ENCODE data around the gene MGAT3.

DNA sequence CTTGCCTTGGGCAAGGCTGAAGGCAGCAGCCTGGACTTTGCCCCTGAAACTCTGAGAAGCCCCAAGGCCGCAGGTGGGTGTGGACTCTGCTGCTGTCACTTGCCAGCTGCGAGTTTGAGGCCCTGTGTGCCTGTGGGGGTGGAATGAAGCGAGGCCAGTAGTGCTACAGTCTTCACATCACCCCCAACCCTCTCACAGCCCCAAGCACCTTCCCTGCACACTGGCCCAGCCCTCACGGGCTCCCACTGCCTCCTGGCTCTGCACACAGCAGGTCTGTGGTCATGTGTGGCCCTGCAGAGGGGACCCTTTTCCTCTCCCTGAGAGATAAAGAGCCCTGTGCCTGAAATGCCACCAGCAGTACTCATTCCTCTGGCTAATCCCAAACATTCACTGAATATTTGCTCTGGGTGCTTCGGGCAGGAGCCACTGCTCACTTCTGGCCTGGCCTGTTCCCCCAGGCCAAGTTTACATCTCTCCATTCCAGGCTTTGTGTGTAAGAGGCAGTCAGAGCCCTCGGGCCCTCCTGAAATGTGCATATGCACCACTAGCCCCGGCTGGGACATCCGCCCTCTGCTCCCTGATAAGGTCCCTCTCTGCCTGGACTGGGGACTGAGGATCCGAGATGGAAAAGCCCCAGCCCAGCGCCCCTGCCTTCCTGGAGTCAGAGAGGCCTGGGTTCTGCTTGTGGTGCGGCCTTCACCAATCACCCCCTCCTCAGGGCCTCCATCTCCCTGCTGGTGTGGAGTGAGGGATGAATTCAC is 17.7 kb downstream of the MGAT3 start:
- TF ChIP-seq, protein P1, sequence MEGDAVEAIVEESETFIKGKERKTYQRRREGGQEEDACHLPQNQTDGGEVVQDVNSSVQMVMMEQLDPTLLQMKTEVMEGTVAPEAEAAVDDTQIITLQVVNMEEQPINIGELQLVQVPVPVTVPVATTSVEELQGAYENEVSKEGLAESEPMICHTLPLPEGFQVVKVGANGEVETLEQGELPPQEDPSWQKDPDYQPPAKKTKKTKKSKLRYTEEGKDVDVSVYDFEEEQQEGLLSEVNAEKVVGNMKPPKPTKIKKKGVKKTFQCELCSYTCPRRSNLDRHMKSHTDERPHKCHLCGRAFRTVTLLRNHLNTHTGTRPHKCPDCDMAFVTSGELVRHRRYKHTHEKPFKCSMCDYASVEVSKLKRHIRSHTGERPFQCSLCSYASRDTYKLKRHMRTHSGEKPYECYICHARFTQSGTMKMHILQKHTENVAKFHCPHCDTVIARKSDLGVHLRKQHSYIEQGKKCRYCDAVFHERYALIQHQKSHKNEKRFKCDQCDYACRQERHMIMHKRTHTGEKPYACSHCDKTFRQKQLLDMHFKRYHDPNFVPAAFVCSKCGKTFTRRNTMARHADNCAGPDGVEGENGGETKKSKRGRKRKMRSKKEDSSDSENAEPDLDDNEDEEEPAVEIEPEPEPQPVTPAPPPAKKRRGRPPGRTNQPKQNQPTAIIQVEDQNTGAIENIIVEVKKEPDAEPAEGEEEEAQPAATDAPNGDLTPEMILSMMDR (IDR thresholded peaks at IDR 0.05): no peak
- no peak for TF ChIP-seq TCF12 (IDR thresholded peaks at IDR 0.05)
- no peak for TF ChIP-seq RFX5 (IDR thresholded peaks at IDR 0.05; ENCODE audit: low read length)
- TF ChIP-seq, protein P2, sequence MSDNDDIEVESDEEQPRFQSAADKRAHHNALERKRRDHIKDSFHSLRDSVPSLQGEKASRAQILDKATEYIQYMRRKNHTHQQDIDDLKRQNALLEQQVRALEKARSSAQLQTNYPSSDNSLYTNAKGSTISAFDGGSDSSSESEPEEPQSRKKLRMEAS (IDR thresholded peaks at IDR 0.05; ENCODE audit: low read depth): no peak
- no peak for TF ChIP-seq POLR2AphosphoS5 (IDR thresholded peaks at IDR 0.05; ENCODE audit: low read depth, low read length)
- TF ChIP-seq FOXM1 (IDR thresholded peaks at IDR 0.05; ENCODE audit: low read depth): no peak
- TF ChIP-seq, protein P3, sequence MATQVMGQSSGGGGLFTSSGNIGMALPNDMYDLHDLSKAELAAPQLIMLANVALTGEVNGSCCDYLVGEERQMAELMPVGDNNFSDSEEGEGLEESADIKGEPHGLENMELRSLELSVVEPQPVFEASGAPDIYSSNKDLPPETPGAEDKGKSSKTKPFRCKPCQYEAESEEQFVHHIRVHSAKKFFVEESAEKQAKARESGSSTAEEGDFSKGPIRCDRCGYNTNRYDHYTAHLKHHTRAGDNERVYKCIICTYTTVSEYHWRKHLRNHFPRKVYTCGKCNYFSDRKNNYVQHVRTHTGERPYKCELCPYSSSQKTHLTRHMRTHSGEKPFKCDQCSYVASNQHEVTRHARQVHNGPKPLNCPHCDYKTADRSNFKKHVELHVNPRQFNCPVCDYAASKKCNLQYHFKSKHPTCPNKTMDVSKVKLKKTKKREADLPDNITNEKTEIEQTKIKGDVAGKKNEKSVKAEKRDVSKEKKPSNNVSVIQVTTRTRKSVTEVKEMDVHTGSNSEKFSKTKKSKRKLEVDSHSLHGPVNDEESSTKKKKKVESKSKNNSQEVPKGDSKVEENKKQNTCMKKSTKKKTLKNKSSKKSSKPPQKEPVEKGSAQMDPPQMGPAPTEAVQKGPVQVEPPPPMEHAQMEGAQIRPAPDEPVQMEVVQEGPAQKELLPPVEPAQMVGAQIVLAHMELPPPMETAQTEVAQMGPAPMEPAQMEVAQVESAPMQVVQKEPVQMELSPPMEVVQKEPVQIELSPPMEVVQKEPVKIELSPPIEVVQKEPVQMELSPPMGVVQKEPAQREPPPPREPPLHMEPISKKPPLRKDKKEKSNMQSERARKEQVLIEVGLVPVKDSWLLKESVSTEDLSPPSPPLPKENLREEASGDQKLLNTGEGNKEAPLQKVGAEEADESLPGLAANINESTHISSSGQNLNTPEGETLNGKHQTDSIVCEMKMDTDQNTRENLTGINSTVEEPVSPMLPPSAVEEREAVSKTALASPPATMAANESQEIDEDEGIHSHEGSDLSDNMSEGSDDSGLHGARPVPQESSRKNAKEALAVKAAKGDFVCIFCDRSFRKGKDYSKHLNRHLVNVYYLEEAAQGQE (IDR thresholded peaks at IDR 0.05; ENCODE audit: low read depth, low read length): no peak
- TF ChIP-seq, protein P4, sequence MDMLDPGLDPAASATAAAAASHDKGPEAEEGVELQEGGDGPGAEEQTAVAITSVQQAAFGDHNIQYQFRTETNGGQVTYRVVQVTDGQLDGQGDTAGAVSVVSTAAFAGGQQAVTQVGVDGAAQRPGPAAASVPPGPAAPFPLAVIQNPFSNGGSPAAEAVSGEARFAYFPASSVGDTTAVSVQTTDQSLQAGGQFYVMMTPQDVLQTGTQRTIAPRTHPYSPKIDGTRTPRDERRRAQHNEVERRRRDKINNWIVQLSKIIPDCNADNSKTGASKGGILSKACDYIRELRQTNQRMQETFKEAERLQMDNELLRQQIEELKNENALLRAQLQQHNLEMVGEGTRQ (IDR thresholded peaks at IDR 0.05; ENCODE audit: borderline replicate concordance, low read depth, low read length): no peak
- TF ChIP-seq CHD2 (IDR thresholded peaks at IDR 0.05; ENCODE audit: low read length, partially characterized antibody): no peak
- TF ChIP-seq SIN3A (IDR thresholded peaks at IDR 0.05; ENCODE audit: borderline replicate concordance, low read depth, low read length): no peak
- TF ChIP-seq TAF1 (IDR thresholded peaks at IDR 0.05; ENCODE audit: borderline replicate concordance, low read depth, low read length): no peak

Data from SK-N-SH (cell line).